GM21576 (cell line): ENCODE measurements around the gene NRSN2.
"Not testable (repeated sequence)": the region's sequence is repeated elsewhere in the genome, so short reads cannot be mapped to it uniquely, and the experiment has no call there.

Experiments
- ATAC-seq: cut with Tn5 transposase; IDR thresholded peaks from one replicate; pipeline ENCODE4 v1.9.1; 2021; ENCODE audit warnings: mild to moderate bottlenecking, moderate library complexity; ENCODE audit not compliant: unreplicated experiment

NRSN2 gene

GRCh38 chr20:353166-353565, 6.3 kb downstream of the NRSN2 start:
- no peak for ATAC-seq

DNA sequence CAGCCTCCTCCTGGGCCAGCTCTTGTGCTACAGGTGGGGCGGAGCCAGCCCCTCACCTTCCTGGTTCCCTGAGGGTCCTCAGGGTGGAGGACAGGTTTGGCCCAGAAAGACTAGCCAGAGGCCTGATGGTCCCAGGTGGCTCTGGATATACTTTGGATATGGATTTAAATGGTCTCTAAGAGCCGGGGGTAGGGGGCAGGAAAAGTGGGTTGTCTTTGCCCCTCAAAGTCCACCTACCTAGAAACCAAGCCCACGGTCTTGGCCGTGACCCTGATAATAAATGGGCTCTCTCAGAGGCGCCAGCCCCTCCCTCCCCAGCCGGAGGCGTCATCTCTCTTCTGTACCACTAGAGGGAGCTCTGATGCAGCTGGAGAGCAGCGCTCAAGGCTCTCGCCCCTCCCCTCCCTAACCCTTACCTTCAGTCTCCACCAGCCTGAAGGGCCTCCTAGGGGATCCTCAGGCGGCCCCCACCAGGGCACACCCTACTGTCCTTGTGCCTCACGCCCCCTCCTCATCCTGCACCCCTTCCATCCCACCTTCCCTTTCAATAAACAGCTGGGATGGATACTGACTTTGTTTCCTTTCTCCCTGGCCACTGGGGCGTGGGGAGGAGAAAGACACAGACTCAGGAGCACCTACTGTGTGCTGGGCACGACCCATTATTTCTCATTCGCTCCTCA, 7.5 kb downstream of the NRSN2 start:
- ATAC-seq = peak; percentile 89

DNA sequence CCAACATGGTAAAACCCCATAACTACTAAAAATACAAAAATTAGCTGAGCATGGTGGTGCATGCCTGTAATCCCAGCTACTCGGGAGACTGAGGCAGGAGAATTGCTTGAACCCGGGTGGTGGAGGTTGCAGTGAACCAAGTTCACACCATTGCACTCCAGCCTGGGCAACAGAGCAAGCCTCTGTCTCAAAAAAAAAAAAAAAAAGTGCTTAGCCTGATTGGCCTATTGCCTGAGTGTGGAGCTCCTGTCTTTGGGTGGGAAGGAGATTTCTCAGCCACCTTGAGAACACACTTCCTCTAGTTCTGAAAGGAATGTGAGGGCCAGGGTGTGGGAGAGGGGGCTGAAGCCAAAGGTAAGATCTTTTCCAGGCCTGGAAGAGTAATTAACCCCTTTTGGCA, 9.2 kb downstream of the NRSN2 start:
- ATAC-seq = not testable (repeated sequence)

DNA sequence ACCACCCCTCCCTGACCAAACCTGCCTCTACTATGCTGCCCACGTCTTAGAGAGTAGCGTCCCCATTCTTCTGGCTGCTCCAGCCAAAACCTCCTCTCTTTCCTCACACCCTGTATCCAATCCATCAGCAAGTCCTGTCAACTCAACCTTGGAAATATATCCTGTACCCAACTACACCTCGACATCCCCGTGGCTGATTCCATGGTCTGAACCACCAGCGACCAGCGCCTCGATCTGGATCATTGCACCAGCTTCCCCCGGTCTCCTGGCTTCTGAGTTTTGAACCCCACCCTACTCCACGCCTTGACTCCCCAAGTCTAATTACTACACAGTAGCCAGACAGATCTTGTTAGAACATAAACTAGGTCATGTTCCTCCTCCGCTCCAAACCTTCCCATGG, 9.8 kb downstream of the NRSN2 start:
- ATAC-seq = no peak

DNA sequence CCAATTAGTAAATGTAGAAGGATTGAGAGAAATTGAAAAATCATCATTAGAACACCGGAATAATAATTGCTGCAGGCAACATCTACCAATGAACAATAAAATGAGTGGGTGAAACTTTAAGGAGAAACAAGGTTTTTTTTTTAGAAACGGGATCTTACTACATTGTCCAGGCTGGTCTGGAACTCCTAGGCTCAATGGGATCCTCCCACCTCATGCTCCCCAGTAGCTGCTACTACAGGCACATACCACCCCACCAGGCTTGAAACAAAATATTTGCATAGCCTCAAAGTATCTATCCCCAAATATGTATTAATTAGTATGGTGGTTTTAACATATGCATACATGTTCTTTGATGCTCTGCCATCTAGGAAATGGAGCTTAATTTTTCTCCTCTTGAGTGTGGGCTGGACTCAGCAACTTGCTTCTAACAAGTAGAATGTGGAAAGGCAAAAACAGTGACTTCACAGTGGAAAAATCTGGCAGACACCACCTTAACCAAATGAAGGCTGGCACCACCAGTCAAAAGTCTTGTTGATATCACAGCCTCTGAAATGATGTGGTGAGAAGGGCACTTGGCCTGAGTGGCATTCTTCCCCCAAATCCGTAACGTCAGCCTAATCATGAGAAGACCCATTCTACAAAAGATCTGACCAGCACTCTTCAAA, 12.1 kb downstream of the NRSN2 start:
- ATAC-seq = no peak

- ATAC-seq = no peak
Observed at GRCh38 chr20:361561-361960, 14.7 kb downstream of the NRSN2 start.

- ATAC-seq = peak; percentile 44
Observed at GRCh38 chr20:362271-363254, 15.7 kb downstream of the NRSN2 start.

- ATAC-seq = no peak
Observed at GRCh38 chr20:363319-364078, 16.6 kb downstream of the NRSN2 start.

GRCh38 chr20:364905-365794, 18.2 kb downstream of the NRSN2 start:
- ATAC-seq = no peak

DNA sequence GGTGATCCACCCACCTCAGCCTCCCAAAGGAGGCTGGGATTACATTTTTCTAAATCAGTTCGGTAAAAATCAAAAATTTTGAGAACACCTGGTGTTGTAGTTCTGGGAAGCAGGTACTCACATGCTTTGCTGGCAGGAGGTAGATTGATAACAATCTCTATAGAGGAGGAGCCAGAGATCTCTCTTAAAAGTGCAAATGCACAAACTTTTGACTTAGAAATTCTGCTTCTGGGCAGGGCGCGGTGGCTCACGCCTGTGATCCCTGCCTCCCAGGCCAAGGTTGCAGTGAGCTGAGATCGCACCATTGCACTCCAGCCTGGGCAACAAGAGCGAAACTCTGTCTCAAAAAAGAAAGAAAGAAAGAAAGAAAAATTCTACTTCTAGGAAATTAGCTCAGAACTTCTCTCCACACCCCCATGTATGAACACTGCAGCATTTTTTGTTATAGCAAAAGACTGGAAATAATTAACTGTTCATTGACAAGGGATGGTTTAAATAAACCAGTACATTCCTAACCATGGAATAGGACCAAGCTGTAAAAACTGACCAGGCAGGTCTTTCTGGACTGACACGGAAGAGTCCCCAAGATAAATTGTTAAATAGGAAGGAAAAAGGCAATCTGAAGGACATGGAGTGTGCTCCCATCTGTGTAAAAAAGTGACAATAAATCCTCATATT, 19.3 kb downstream of the NRSN2 start:
- ATAC-seq = no peak

GRCh38 chr20:366719-367485, 20.0 kb downstream of the NRSN2 start:
- no peak for ATAC-seq

DNA sequence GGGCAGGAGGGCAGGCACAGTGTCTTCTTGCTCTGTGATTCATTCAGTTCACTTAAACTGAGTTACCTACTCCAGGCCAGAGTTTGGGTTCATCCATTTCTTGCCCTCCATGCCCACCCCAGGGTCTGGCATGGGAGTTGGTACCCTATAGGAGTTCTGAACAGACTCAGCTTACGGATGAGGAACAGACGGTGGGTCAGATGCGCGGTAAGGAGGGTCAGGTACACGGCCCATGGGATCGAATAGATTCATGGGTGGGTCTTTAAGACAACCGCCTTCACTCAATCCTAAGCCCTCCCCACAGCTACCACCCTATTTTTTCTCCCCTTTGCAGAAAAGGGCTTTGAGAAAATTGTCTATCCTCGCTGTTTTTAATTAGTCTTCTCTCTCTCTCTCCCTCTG, 20.6 kb downstream of the NRSN2 start:
- ATAC-seq = no peak

GRCh38 chr20:368915-369314, 22.0 kb downstream of the NRSN2 start:
- no peak for ATAC-seq

GRCh38 chr20:370151-370600, 23.3 kb downstream of the NRSN2 start:
- ATAC-seq = no peak

GRCh38 chr20:370977-371754, 24.3 kb downstream of the NRSN2 start:
- ATAC-seq = no peak

DNA sequence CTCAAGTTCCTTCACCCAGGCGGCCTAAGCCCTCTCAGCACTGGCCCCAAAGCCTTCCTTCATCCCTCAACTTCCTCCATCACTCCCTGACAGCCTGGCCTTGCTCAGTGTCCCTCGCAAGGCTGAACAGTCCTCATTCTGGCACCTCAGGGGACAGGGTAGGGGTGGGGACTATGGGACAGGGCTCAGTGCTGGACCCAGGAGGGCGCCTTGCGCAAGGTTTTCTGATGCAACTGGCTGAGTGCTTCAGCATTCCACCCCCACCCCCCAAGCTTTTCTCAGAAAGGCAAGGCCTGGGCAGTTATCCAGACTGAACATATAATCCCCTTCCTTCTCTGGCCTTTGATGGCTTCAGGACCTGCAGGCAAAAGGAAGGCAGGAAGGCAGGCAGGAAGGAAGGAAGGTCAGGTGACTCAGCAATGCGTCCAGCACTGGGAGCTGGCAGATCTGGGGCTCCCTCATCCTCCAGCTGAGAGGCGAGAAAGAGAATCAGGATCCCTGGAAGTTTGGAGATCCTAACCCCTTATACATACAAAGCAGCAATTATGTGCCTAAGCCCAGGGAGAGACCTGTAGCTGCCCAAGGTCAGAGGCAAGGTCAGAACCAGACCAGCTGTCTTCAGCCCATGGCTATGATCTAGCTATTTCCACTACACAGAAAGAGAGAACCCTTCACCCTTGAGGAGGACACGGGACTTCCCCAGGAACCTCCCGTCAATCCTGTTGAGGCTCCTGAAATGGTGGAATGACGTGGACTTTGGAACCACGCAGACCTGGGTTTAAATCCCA, 25.0 kb downstream of the NRSN2 start:
- no peak for ATAC-seq

DNA sequence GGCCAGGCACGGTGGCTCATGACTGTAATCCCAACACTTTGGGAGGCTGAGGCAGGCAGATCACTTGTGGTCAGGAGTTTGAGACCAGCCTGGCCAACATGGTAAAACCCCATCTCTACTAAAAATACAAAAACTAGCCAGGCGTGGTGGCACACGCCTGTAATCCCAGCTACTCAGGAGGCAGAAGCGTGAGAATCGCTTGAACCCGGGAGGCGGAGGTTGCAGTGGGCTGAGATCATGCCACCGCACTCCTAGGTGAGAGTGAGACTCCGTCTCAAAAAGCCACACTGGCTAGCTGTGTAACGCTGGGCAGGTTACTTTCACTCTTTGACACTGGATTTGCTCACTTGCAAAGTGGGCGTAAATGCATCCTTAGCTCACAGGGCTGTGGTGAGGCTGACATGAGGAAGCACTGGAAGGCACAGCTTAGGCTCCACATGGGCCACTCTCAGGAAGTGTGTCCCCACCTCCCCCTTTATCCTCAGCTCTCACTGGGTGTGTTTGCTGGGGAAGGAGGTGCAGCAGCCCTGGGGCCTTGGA, 25.7 kb downstream of the NRSN2 start:
- not testable (repeated sequence) for ATAC-seq
